Right atrium auricular region (tissue), 2 donors: Measurements from ENCODE around the gene CACNG3. TPM values are rescaled to one million over a fixed set of nuclear protein-coding genes. Genes with fewer than 3 reads are reported as not detected.

ENCODE experiments used
- DNase-seq: peaks from one replicate; pipeline ENCODE4 v3.0.0-alpha.2; 2019; ENCODE audit warnings: low spot score
- H3K27ac ChIP-seq, 2 donors: fragments of 200-600 bp; sonication (generic); 1 replicate in 1 of 2; 2 replicates in 1 of 2; pipeline ENCODE4 v1.5.1; 2016 to 2019
- H3K27me3 ChIP-seq, 2 donors: fragments of 200-600 bp; sonication (generic); one replicate each; pipeline versions ENCODE4 v1.5.1 to v1.6.0; 2017 to 2019
- H3K36me3 ChIP-seq: fragments of 200-600 bp; sonication (generic); one replicate; pipeline ENCODE4 v1.5.1; 2016
- H3K4me1 ChIP-seq, 2 donors: fragments of 200-600 bp; sonication (generic); one replicate each; pipeline versions ENCODE4 v1.5.1 to v1.6.0; 2017 to 2019
- H3K4me3 ChIP-seq, 2 donors: fragments of 200-600 bp; sonication (generic); 1 replicate in 1 of 2; 2 replicates in 1 of 2; pipeline ENCODE4 v1.5.1; 2017 to 2019; ENCODE audit warnings: mild to moderate bottlenecking in 1 of 2, moderate library complexity in 1 of 2
- H3K9me3 ChIP-seq, 2 donors: fragments of 200-600 bp; sonication (generic); one replicate each; pipeline ENCODE4 v1.5.1; 2019
- total RNA-seq, 2 donors: library from RNA; depleted of rRNA; stranded (reverse); fragments of >200 nt; gene quantifications; one replicate each; pipeline ENCODE4 v1.1.0, GENCODE V29; 2016
- TF ChIP-seq, protein P1 (sequence below), 2 donors: fragments of 200-600 bp; sonication (generic); IDR thresholded peaks; one replicate each; pipeline ENCODE4 v1.5.1; 2019; ENCODE audit warnings: antibody characterized with exemption in 2 of 2

CACNG3 gene
- total RNA-seq, 2 donors from 2014 or later: not detected

DNA sequence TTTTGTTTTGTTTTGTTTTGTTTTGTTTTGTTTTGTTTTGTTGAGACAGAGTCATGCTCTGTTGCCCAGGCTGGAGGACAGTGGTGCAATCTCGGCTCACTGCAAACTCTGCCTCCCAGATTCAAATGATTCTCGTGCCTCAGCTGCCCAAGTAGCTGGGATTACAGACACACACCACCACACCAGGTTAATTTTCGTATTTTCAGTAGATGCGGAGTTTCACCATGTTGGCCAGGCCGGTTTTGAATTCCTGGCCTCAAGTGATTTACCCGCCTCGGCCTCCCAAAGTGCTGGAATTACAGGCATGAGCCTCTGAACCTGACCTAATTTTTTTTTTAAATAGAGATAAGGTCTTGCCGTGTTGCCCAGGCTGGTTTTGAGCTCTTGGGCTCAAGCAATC lies 46.5 kb downstream of the CACNG3 start:
- Histone ChIP-seq H3K36me3 (no peaks in the 10 kb centered on the region), H3K4me3 (no peak overlapping the region), H3K27me3 (no peaks in the 10 kb centered on the region), H3K4me1 (no peaks in the 10 kb centered on the region), H3K27ac (no peak overlapping the region), H3K9me3 (peaks cover 0 to 5% of the 10 kb centered on the region in 2 donors)
- TF ChIP-seq, protein P1, sequence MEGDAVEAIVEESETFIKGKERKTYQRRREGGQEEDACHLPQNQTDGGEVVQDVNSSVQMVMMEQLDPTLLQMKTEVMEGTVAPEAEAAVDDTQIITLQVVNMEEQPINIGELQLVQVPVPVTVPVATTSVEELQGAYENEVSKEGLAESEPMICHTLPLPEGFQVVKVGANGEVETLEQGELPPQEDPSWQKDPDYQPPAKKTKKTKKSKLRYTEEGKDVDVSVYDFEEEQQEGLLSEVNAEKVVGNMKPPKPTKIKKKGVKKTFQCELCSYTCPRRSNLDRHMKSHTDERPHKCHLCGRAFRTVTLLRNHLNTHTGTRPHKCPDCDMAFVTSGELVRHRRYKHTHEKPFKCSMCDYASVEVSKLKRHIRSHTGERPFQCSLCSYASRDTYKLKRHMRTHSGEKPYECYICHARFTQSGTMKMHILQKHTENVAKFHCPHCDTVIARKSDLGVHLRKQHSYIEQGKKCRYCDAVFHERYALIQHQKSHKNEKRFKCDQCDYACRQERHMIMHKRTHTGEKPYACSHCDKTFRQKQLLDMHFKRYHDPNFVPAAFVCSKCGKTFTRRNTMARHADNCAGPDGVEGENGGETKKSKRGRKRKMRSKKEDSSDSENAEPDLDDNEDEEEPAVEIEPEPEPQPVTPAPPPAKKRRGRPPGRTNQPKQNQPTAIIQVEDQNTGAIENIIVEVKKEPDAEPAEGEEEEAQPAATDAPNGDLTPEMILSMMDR (IDR thresholded peaks at IDR 0.05): no peak
- DNase-seq: no peak

DNA sequence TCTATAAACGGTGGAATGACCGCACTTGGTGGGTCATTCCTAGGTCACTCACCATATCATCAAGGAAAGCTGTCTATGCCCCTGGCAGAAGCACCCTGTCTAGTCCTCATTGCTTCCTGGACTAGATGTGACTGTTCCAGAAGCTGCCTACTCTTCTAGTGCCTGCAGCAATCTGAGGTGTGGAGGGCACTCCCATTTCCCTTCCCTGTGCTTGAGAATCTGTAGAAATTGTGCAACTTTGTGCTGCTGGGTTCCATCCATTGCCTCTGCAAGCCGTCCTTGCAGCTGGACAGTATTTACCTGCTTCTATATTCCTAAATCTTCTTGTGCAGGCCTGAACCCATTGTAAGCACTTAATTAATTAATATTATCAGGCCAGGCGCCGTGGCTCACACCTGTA lies 52.1 kb downstream of the CACNG3 start:
- no peaks in the 10 kb centered on the region for H3K27me3 ChIP-seq
- no peak overlapping the region for H3K4me3 ChIP-seq
- H3K9me3 ChIP-seq: no peaks in the 10 kb centered on the region
- no peak for DNase-seq
- H3K4me1 ChIP-seq: no peaks in the 10 kb centered on the region
- H3K36me3 ChIP-seq: no peaks in the 10 kb centered on the region
- H3K27ac ChIP-seq: no peak overlapping the region
- TF ChIP-seq, protein P1 (IDR thresholded peaks at IDR 0.05): no peak

- Histone ChIP-seq H3K4me1 (no peaks in the 10 kb centered on the region), H3K4me3 (no peak overlapping the region), H3K9me3 (no peaks in the 10 kb centered on the region), H3K27me3 (no peaks in the 10 kb centered on the region), H3K36me3 (no peaks in the 10 kb centered on the region), H3K27ac (no peak overlapping the region)
- TF ChIP-seq, protein P1 (IDR thresholded peaks at IDR 0.05): no peak
- DNase-seq: no peak
These were observed 53.4 kb downstream of the CACNG3 start for GRCh38 chr16:24309258-24310142.

DNA sequence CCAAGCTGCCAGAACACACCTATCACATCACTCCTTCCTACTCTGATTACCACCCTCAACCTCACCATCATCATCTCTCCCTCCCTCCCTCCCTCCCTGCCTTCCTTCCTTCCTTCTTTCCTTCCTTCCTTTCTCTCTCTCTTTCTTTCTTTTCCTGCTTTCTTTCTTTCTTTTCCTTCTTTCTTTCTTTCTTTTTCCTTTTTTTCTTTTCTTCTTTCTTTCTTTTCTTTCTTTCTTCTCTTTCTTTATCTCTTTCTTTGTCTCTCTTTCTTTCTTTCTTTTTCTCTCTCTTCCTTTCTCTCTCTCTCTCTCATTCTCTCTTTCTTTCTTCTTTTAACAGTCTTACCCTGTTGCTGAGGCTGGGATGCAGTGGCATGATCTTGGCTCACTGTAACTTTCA lies 59.2 kb downstream of the CACNG3 start:
- H3K27me3 ChIP-seq: no peaks in the 10 kb centered on the region
- H3K4me1 ChIP-seq: no peaks in the 10 kb centered on the region
- H3K4me3 ChIP-seq: no peak overlapping the region
- TF ChIP-seq, protein P1 (IDR thresholded peaks at IDR 0.05): no peak
- no peaks in the 10 kb centered on the region for H3K9me3 ChIP-seq
- no peak for DNase-seq
- H3K36me3 ChIP-seq: no peaks in the 10 kb centered on the region
- no peak overlapping the region for H3K27ac ChIP-seq

- no peak for DNase-seq
- Histone ChIP-seq H3K27ac (no peak overlapping the region), H3K4me1 (no peaks in the 10 kb centered on the region), H3K27me3 (no peaks in the 10 kb centered on the region), H3K36me3 (no peaks in the 10 kb centered on the region), H3K9me3 (no peaks in the 10 kb centered on the region), H3K4me3 (no peak overlapping the region)
- TF ChIP-seq, protein P1 (IDR thresholded peaks at IDR 0.05): no peak
These were observed 62.5 kb downstream of the CACNG3 start for GRCh38 chr16:24318680-24319079.
